Measurements from ENCODE around the gene SPDYE4.

The SPDYE4 gene

GRCh38 chr17:8747742-8748141, 10.6 kb downstream of the SPDYE4 start:
- H3K36me3 ChIP-seq: no peaks in the 10 kb centered on the region
- no peak for TF ChIP-seq CTCF (IDR thresholded peaks at IDR 0.05; ENCODE audit: low read depth, low read length)
- DNase-seq: no peak
- no peak overlapping the region for H3K4me3 ChIP-seq (ENCODE audit: low read depth, low read length)
- no peaks in the 10 kb centered on the region for H3K27me3 ChIP-seq (ENCODE audit: insufficient read depth, low read depth, severe bottlenecking)
- no peak overlapping the region for H3K27ac ChIP-seq
- H3K9me3 ChIP-seq (ENCODE audit: severe bottlenecking): no peaks in the 10 kb centered on the region

DNA sequence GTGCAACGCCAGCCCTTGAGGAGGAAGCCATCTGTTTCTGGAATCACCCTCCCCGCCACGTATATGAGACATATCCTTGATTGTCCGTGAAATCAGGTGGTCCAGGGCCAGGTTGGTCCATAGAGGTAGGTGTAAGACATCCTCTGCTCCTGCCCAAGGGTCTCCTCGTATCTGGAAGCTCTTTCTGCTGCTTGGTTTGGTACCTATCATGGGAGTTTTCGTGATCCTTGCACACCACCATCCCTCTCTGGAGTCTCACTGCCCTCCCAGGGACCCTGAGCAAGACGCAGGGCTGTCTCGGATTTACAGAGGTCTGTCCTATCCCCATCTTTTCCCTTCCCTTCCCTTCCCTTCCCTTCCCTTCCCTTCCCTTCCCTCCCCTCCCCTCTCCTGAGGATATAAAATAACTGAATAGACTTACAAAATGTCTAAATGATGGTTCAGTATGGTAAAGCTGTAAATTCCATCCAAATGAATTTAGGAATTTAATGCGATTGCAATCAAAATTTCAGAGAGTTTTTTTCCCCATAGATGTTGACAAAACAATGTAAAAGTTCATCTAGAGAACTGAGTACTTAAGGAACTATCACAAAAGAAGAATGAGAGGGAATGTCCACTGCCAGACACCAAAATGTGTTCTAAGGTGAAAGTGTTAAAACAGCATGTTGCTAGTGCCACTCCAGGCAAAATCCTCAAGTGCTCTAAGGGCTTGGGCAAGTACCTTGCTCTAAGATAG, 11.7 kb downstream of the SPDYE4 start:
- no peak for TF ChIP-seq CTCF (IDR thresholded peaks at IDR 0.05; ENCODE audit: low read depth, low read length)
- no peaks in the 10 kb centered on the region for H3K9me3 ChIP-seq (ENCODE audit: severe bottlenecking)
- H3K27me3 ChIP-seq (ENCODE audit: insufficient read depth, low read depth, severe bottlenecking): no peaks in the 10 kb centered on the region
- no peak for DNase-seq
- no peak overlapping the region for H3K27ac ChIP-seq
- H3K4me3 ChIP-seq (ENCODE audit: low read depth, low read length): peak overlapping the region; percentile 89
- no peaks in the 10 kb centered on the region for H3K36me3 ChIP-seq

DNA sequence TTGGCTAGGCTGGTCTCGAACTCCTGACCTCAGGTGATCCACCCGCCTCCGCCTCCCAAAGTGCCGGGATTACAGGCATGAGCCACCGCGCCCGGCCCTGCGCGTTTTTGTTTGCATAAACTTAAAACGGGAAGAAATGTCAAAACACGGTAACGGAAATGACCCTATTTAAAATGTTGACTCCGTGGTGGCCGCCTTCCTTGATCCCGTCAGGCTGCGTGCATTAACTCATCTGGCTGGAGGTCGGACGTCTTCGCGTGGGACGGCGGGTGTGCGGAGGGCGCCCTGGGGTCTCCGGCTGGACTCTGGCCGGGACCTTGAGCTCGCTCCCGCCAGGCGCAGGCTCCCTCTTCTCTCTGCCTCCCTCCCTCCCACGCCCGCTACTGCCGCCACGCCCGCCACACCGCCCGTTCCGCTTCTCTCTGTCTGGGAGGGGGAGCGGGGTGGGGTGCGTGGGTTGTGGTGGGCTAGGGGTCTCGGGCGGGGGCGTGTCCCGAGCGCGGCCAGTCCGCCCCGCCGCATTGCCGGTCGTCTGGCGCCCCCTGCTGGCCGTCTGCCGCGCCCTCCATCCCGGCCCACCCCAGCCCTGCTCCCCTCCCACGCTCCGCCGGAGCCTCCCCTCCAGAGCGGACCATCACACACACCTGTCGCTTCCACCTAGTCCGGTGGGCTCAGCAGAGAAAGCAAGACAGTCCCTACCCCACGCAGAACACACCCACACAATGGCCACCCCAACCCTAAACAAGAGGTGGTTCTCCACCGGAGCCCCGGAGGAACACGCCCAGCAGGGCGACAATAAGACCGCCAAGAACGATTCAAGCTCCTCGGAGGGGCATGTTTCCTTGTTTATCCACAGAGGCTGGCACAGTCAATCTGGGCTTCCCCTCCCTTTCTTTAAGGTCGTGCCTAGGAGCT, 12.5 kb downstream of the SPDYE4 start:
- H3K27me3 ChIP-seq (ENCODE audit: insufficient read depth, low read depth, severe bottlenecking): no peaks in the 10 kb centered on the region
- DNase-seq: peak; percentile 73
- H3K4me3 ChIP-seq (ENCODE audit: low read depth, low read length): peak overlapping the region; percentile 89
- H3K27ac ChIP-seq: no peak overlapping the region
- H3K9me3 ChIP-seq (ENCODE audit: severe bottlenecking): no peaks in the 10 kb centered on the region
- peak; percentile 83 for TF ChIP-seq CTCF (IDR thresholded peaks at IDR 0.05; ENCODE audit: low read depth, low read length)
- H3K36me3 ChIP-seq: no peaks in the 10 kb centered on the region

DNA sequence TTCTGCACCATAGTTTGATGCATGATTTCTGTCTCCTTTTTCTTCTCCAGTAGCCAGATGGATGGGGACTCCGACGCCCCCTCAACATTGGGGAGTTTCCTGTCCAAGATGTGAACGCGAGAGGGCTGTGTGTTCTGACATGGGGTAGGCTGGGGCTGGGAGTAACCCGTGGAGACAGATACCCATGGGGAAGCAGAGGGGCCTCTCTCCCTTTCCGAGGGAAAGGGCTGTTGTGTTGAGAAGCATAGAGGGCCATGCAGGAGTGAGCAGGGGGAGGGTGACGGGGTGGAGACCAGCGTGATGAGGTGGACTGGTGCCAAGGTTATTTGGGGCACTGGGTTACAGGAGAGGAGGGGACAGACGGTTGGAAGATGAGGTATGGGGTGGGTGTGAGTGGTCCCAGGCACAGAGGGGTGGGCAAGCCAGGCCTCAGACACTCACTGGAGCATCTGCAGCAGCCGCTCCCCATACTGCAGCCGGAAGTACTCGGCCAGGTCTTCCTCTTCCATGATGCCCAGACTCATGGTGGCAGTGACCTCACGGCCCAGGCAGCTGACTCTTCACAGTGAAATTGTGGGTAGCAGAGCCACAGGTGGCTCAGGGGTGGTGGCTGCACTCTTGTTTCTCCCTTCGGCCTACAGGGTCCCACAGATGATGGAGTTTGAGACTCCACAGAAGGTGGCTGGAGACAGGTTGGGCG, 14.1 kb downstream of the SPDYE4 start:
- no peak for TF ChIP-seq CTCF (IDR thresholded peaks at IDR 0.05; ENCODE audit: low read depth, low read length)
- no peak for DNase-seq
- Histone ChIP-seq H3K27ac (no peak overlapping the region), H3K4me3 (ENCODE audit: low read depth, low read length) (no peak overlapping the region), H3K36me3 (no peaks in the 10 kb centered on the region), H3K9me3 (ENCODE audit: severe bottlenecking) (no peaks in the 10 kb centered on the region), H3K27me3 (ENCODE audit: insufficient read depth, low read depth, severe bottlenecking) (no peaks in the 10 kb centered on the region)

DNA sequence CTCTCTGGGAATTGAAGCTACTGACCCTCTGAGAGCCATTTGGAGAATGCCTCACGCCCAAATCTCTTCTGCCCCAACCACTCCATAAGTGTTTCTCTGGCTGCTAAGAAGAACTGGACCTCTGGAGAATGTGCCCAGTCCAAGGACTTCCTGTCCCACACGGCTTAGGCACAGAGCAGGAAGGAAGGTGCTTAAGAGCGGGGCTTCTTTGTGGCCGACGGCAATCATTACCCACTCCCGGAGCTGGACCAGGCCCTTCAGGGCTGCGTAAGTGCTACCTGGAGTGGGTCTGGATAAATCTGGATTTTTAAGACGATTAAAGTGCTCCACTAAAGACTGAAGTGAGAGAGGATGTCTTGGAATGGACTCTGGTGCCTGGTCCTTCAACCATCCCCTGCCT, 15.5 kb downstream of the SPDYE4 start:
- Histone ChIP-seq H3K36me3 (no peaks in the 10 kb centered on the region), H3K9me3 (ENCODE audit: severe bottlenecking) (no peaks in the 10 kb centered on the region), H3K27ac (no peak overlapping the region), H3K4me3 (ENCODE audit: low read depth, low read length) (no peak overlapping the region), H3K27me3 (ENCODE audit: insufficient read depth, low read depth, severe bottlenecking) (no peaks in the 10 kb centered on the region)
- TF ChIP-seq CTCF (IDR thresholded peaks at IDR 0.05; ENCODE audit: low read depth, low read length): no peak
- no peak for DNase-seq

Measured in WERI-Rb-1 (cell line).